HG02678 (cell line): ENCODE measurements around the gene CHRM5.
"Not testable (repeated sequence)": the region's sequence is repeated elsewhere in the genome, so short reads cannot be mapped to it uniquely, and the experiment has no call there.

Experiments used
- ATAC-seq: cut with Tn5 transposase; IDR thresholded peaks from one replicate; pipeline ENCODE4 v1.9.1; 2021; ENCODE audit warnings: mild to moderate bottlenecking, moderate library complexity; ENCODE audit not compliant: unreplicated experiment

CHRM5 gene

GRCh38 chr15:33985751-33986150 is 17.5 kb downstream of the CHRM5 start:
- ATAC-seq, result no peak

GRCh38 chr15:33987444-33987843 is 19.1 kb downstream of the CHRM5 start:
- ATAC-seq, result no peak

- ATAC-seq, result no peak
These were observed 20.1 kb downstream of the CHRM5 start for GRCh38 chr15:33988384-33988783.

GRCh38 chr15:33994005-33994615 is 25.8 kb downstream of the CHRM5 start:
- ATAC-seq, result no peak

GRCh38 chr15:33995666-33996065 is 27.4 kb downstream of the CHRM5 start:
- not testable (repeated sequence) for ATAC-seq

- ATAC-seq, result no peak
These were observed 33.2 kb downstream of the CHRM5 start for GRCh38 chr15:34001536-34001935.

GRCh38 chr15:34006381-34006780 is 38.1 kb downstream of the CHRM5 start:
- ATAC-seq, result no peak

- no peak for ATAC-seq
These were observed 41.4 kb downstream of the CHRM5 start for GRCh38 chr15:34009656-34010055.

- ATAC-seq, result no peak
These were observed 42.6 kb downstream of the CHRM5 start for GRCh38 chr15:34010921-34011320.

GRCh38 chr15:34011481-34011880 is 43.2 kb downstream of the CHRM5 start:
- no peak for ATAC-seq

- ATAC-seq, result no peak
These were observed 44.2 kb downstream of the CHRM5 start for GRCh38 chr15:34012461-34013028.

- ATAC-seq, result no peak
These were observed 45.4 kb downstream of the CHRM5 start for GRCh38 chr15:34013746-34014145.

- ATAC-seq, result no peak
These were observed 46.3 kb downstream of the CHRM5 start for GRCh38 chr15:34014556-34014955.

GRCh38 chr15:34018021-34018645 is 49.8 kb downstream of the CHRM5 start:
- ATAC-seq, result no peak

GRCh38 chr15:34018738-34019137 is 50.4 kb downstream of the CHRM5 start:
- ATAC-seq, result not testable (repeated sequence)

- no peak for ATAC-seq
These were observed 51.2 kb downstream of the CHRM5 start for GRCh38 chr15:34019369-34019990.

GRCh38 chr15:34023907-34024306 is 55.6 kb downstream of the CHRM5 start:
- no peak for ATAC-seq

- no peak for ATAC-seq
These were observed 57.0 kb downstream of the CHRM5 start for GRCh38 chr15:34025252-34025651.

GRCh38 chr15:34027606-34028005 is 59.3 kb downstream of the CHRM5 start:
- ATAC-seq, result no peak

- ATAC-seq, result no peak
These were observed 63.9 kb downstream of the CHRM5 start for GRCh38 chr15:34031987-34032760.
